HCT116 (cell line): ENCODE measurements around the gene COX8A. TPM values are rescaled to one million over a fixed set of nuclear protein-coding genes. Genes with fewer than 3 reads are reported as not detected.

Experiments used
- ATAC-seq: fragments of 200-7000 bp; cut with Tn5 transposase; 2 replicates; pipeline ENCODE4 v1.9.1; 2020; ENCODE audit warnings: mild to moderate bottlenecking, moderate library complexity
- BruUV-seq: library from RNA; stranded (reverse); fragments of 400-500 nt; replicated peaks from 2 replicates; lab custom pipeline; 2021; lab: Mats Ljungman, UMichigan
- CTCF ChIA-PET: fragments of 300-600 bp; sonication (Branson Sonifier 250); formaldehyde crosslinking; loops from one replicate; lab custom pipeline; 2021; ENCODE audit warnings: antibody characterized with exemption; lab: Charles Lee
- POLR2A ChIA-PET: fragments of 300-600, 350-600 bp; sonication (Branson Sonifier 250); formaldehyde crosslinking; loops from one replicate; lab custom pipeline; 2021; ENCODE audit warnings: antibody characterized with exemption; lab: Charles Lee
- RAD21 ChIA-PET, 2 experiments: fragments of 300-600 bp; sonication (Branson Sonifier 250); formaldehyde crosslinking; loops; one replicate each; lab custom pipeline; 2023; ENCODE audit warnings: low total read pairs in 2 of 2; ENCODE audit not compliant: uncharacterized antibody in 2 of 2, unreplicated experiment in 2 of 2, low non-redundant PET in 1 of 2; lab: Charles Lee
- DNase-seq: peaks from one replicate; pipeline ENCODE4 v3.0.0-alpha.2; 2010; ENCODE audit warnings: low read depth, low spot score
- H2AFZ ChIP-seq: fragments of 200-600 bp; shearing (Covaris generic), sonication (generic); 2 replicates; pipeline ENCODE4 v1.6.1; 2017; ENCODE audit warnings: low read depth, mixed run types, mixed read lengths, antibody characterized with exemption, low read length; ENCODE audit not compliant: poor library complexity, severe bottlenecking
- H3K27ac ChIP-seq: 2 replicates; pipeline ENCODE4 v1.5.1; 2012; ENCODE audit warnings: low read depth, low read length
- H3K27me3 ChIP-seq: fragments of 200-600 bp; sonication (generic); 2 replicates; pipeline ENCODE4 v1.6.1; 2016; ENCODE audit warnings: mixed run types, low read length, mixed read lengths; ENCODE audit not compliant: insufficient read depth
- H3K36me3 ChIP-seq, 2 experiments: fragments of 200-500 bp in 1 of 2; fragments of 200-600 bp in 1 of 2; sonication (Bioruptor generic) in 1 of 2; sonication (generic) in 1 of 2; 2 replicates each; pipeline versions ENCODE4 v1.5.1 to v1.6.1; 2014 to 2016; ENCODE audit warnings: low read length in 2 of 2, inconsistent platforms in 1 of 2, mixed read lengths in 1 of 2, mixed run types in 1 of 2; ENCODE audit not compliant: insufficient read depth in 2 of 2, control insufficient read depth in 1 of 2
- H3K4me1 ChIP-seq, 2 experiments: fragments of 200-600 bp in 1 of 2; sonication (generic) in 1 of 2; 2 replicates each; pipeline versions ENCODE4 v1.5.1 to v1.6.1; 2012 to 2017; ENCODE audit warnings: low read length in 2 of 2, inconsistent platforms in 1 of 2, mild to moderate bottlenecking in 1 of 2, mixed read lengths in 1 of 2, mixed run types in 1 of 2, moderate library complexity in 1 of 2; ENCODE audit not compliant: insufficient read depth in 2 of 2, control insufficient read depth in 1 of 2
- H3K4me2 ChIP-seq: fragments of 200-600 bp; sonication (generic); 2 replicates; pipeline ENCODE4 v1.6.1; 2017; ENCODE audit warnings: mixed run types, low read length, mixed read lengths
- H3K4me3 ChIP-seq, 2 experiments: fragments of 200-600 bp in 1 of 2; sonication (generic) in 1 of 2; replicated peaks in 1 of 2; 2 replicates each; pipeline ENCODE4 v1.5.1; 2011 to 2016; ENCODE audit warnings: low read length in 2 of 2, control low read depth in 1 of 2, low read depth in 1 of 2, mild to moderate bottlenecking in 1 of 2, mixed read lengths in 1 of 2, mixed run types in 1 of 2
- H3K79me2 ChIP-seq: fragments of 200-600 bp; sonication (generic); 2 replicates; pipeline ENCODE4 v1.6.1; 2017; ENCODE audit warnings: mild to moderate bottlenecking, mixed run types, low read length, moderate library complexity, mixed read lengths; ENCODE audit not compliant: insufficient read depth
- H3K9ac ChIP-seq: fragments of 200-600 bp; sonication (generic); 2 replicates; pipeline ENCODE4 v1.6.1; 2016; ENCODE audit warnings: low read length, mixed read lengths
- H3K9me2 ChIP-seq: fragments of 200-600 bp; sonication (generic), shearing (Covaris generic); 2 replicates; pipeline ENCODE4 v1.6.1; 2017; ENCODE audit warnings: mixed run types, mild to moderate bottlenecking, moderate library complexity; ENCODE audit not compliant: insufficient read depth
- H3K9me3 ChIP-seq, 2 experiments: fragments of 200-500 bp in 1 of 2; fragments of 200-600 bp in 1 of 2; sonication (Bioruptor generic) in 1 of 2; sonication (generic) in 1 of 2; 2 replicates each; pipeline ENCODE4 v1.6.1; 2014 to 2017; ENCODE audit warnings: low read length in 2 of 2, mixed read lengths in 2 of 2, inconsistent platforms in 1 of 2, low read depth in 1 of 2, mild to moderate bottlenecking in 1 of 2, mixed run types in 1 of 2, moderate library complexity in 1 of 2; ENCODE audit not compliant: control insufficient read depth in 1 of 2, insufficient read depth in 1 of 2
- H4K20me1 ChIP-seq: fragments of 200-600 bp; sonication (generic), shearing (Covaris generic); 2 replicates; pipeline ENCODE4 v1.6.1; 2017; ENCODE audit warnings: mixed run types, mild to moderate bottlenecking, moderate library complexity; ENCODE audit not compliant: insufficient read depth
- CBX3 ChIP-seq: IDR thresholded peaks from 2 replicates; pipeline ENCODE4 v1.6.1; 2012; ENCODE audit warnings: low read depth
- CEBPB ChIP-seq: IDR thresholded peaks from 2 replicates; pipeline ENCODE4 v1.6.1; 2012; ENCODE audit warnings: low read depth
- EGR1 ChIP-seq: IDR thresholded peaks from 2 replicates; pipeline ENCODE4 v1.6.1; 2012; ENCODE audit warnings: low read depth
- ELF1 ChIP-seq: IDR thresholded peaks from 2 replicates; pipeline ENCODE4 v1.6.1; 2012; ENCODE audit warnings: low read depth, borderline replicate concordance
- EZH2 ChIP-seq: fragments of 200-600 bp; sonication (generic); IDR thresholded peaks from 2 replicates; pipeline ENCODE4 v1.6.1; 2017; ENCODE audit warnings: antibody characterized with exemption, mixed run types
- FOSL1 ChIP-seq: IDR thresholded peaks from 2 replicates; pipeline ENCODE4 v1.6.1; 2012; ENCODE audit warnings: low read depth
- POLR2A ChIP-seq: IDR thresholded peaks from 2 replicates; pipeline ENCODE4 v1.7.0; 2011; ENCODE audit warnings: borderline replicate concordance; ENCODE audit not compliant: insufficient read depth, insufficient read length; ENCODE audit errors: extremely low read depth
- POLR2AphosphoS5 ChIP-seq: IDR thresholded peaks from 2 replicates; pipeline ENCODE4 v1.6.1; 2011; ENCODE audit warnings: mild to moderate bottlenecking, low read depth, low read length, moderate library complexity
- RAD21 ChIP-seq: IDR thresholded peaks from 2 replicates; pipeline ENCODE4 v1.6.1; 2012; ENCODE audit warnings: low read depth, mild to moderate bottlenecking
- SRF ChIP-seq: IDR thresholded peaks from 2 replicates; pipeline ENCODE4 v1.6.1; 2012; ENCODE audit warnings: low read depth
- TCF7L2 ChIP-seq: IDR thresholded peaks from 2 replicates; pipeline ENCODE4 v1.7.0; 2011; ENCODE audit warnings: borderline replicate concordance, inconsistent platforms; ENCODE audit not compliant: insufficient read depth, insufficient read length; ENCODE audit errors: extremely low read depth
- ZFX ChIP-seq: fragments of 450-650 bp; IDR thresholded peaks from 2 replicates; pipeline ENCODE4 v1.6.1; 2017
- intact Hi-C: fragments of 100-400 bp; cut with micrococcal nuclease; formaldehyde crosslinking; loops from 2 replicates; pipeline ENCODE4 v1.10.0; 2022
- total RNA-seq: library from RNA; stranded (reverse); gene quantifications from one replicate; pipeline ENCODE4 v1.2.1, GENCODE V29; 2021; ENCODE audit not compliant: unreplicated experiment
- TF ChIP-seq, protein P1 (sequence below): IDR thresholded peaks from 2 replicates; pipeline ENCODE4 v1.6.1; 2012; ENCODE audit warnings: low read depth
- TF ChIP-seq, protein P2 (sequence below), 3 experiments: fragments of 200-600 bp in 1 of 3; sonication (generic) in 1 of 3; IDR thresholded peaks in 2 of 3; conservative IDR thresholded peaks in 1 of 3; 2 replicates each; pipeline ENCODE4 v1.5.1; 2012 to 2017; ENCODE audit warnings: low read depth in 2 of 3, low read length in 2 of 3, antibody characterized with exemption in 1 of 3, borderline replicate concordance in 1 of 3, control low read depth in 1 of 3, mild to moderate bottlenecking in 1 of 3, mixed read lengths in 1 of 3, mixed run types in 1 of 3, moderate library complexity in 1 of 3; ENCODE audit not compliant: insufficient read depth in 1 of 3
- TF ChIP-seq, protein P3 (sequence below): IDR thresholded peaks from 2 replicates; pipeline ENCODE4 v1.6.1; 2012
- TF ChIP-seq, protein P4 (sequence below): IDR thresholded peaks from 2 replicates; pipeline ENCODE4 v1.6.1; 2011; ENCODE audit warnings: mild to moderate bottlenecking, low read length, moderate library complexity; ENCODE audit not compliant: insufficient replicate concordance; ENCODE audit errors: extremely low read depth

The COX8A gene
- total RNA-seq, 1 experiment from 2014 or later = 536 TPM

DNA sequence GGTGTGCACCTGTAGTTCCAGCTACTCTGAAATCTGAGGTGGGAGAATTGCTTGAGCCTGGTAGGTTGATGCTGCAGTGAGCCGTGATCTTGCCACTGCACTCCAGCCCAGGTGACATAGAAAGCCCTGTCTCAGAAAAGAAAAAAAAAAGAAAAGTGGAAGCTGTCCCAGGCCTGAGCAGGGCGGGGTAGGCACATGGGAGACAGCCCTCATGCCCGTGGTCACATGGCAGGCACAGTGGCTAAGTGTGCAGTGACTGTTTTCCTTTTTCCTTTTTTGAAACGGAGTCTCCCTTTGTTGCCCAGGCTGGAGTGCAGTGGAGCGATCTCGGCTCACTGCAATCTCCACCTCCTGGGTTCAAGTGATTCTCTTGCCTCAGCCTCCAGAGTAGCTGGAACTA, 19.6 kb downstream of the COX8A start:
- TF ChIP-seq, protein P1, sequence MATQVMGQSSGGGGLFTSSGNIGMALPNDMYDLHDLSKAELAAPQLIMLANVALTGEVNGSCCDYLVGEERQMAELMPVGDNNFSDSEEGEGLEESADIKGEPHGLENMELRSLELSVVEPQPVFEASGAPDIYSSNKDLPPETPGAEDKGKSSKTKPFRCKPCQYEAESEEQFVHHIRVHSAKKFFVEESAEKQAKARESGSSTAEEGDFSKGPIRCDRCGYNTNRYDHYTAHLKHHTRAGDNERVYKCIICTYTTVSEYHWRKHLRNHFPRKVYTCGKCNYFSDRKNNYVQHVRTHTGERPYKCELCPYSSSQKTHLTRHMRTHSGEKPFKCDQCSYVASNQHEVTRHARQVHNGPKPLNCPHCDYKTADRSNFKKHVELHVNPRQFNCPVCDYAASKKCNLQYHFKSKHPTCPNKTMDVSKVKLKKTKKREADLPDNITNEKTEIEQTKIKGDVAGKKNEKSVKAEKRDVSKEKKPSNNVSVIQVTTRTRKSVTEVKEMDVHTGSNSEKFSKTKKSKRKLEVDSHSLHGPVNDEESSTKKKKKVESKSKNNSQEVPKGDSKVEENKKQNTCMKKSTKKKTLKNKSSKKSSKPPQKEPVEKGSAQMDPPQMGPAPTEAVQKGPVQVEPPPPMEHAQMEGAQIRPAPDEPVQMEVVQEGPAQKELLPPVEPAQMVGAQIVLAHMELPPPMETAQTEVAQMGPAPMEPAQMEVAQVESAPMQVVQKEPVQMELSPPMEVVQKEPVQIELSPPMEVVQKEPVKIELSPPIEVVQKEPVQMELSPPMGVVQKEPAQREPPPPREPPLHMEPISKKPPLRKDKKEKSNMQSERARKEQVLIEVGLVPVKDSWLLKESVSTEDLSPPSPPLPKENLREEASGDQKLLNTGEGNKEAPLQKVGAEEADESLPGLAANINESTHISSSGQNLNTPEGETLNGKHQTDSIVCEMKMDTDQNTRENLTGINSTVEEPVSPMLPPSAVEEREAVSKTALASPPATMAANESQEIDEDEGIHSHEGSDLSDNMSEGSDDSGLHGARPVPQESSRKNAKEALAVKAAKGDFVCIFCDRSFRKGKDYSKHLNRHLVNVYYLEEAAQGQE = no peak
- no peak for TF ChIP-seq POLR2AphosphoS5
- no peak for TF ChIP-seq FOSL1
- TF ChIP-seq POLR2A = no peak
- TF ChIP-seq CEBPB = no peak
- TF ChIP-seq CBX3 = no peak
- TF ChIP-seq, protein P2, sequence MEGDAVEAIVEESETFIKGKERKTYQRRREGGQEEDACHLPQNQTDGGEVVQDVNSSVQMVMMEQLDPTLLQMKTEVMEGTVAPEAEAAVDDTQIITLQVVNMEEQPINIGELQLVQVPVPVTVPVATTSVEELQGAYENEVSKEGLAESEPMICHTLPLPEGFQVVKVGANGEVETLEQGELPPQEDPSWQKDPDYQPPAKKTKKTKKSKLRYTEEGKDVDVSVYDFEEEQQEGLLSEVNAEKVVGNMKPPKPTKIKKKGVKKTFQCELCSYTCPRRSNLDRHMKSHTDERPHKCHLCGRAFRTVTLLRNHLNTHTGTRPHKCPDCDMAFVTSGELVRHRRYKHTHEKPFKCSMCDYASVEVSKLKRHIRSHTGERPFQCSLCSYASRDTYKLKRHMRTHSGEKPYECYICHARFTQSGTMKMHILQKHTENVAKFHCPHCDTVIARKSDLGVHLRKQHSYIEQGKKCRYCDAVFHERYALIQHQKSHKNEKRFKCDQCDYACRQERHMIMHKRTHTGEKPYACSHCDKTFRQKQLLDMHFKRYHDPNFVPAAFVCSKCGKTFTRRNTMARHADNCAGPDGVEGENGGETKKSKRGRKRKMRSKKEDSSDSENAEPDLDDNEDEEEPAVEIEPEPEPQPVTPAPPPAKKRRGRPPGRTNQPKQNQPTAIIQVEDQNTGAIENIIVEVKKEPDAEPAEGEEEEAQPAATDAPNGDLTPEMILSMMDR (IDR thresholded peaks at IDR 0.05 in 2 of 3, conservative IDR thresholded peaks at IDR 0.05 in 1 of 3; ENCODE audit: borderline replicate concordance in 1 of 3, insufficient read depth in 1 of 3, low read depth in 2 of 3, low read length in 2 of 3) = no peak
- no peak for TF ChIP-seq EGR1
- no peak for TF ChIP-seq SRF
- no peak for TF ChIP-seq TCF7L2
- TF ChIP-seq, protein P3, sequence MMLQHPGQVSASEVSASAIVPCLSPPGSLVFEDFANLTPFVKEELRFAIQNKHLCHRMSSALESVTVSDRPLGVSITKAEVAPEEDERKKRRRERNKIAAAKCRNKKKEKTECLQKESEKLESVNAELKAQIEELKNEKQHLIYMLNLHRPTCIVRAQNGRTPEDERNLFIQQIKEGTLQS = no peak
- no peak for TF ChIP-seq EZH2
- TF ChIP-seq, protein P4, sequence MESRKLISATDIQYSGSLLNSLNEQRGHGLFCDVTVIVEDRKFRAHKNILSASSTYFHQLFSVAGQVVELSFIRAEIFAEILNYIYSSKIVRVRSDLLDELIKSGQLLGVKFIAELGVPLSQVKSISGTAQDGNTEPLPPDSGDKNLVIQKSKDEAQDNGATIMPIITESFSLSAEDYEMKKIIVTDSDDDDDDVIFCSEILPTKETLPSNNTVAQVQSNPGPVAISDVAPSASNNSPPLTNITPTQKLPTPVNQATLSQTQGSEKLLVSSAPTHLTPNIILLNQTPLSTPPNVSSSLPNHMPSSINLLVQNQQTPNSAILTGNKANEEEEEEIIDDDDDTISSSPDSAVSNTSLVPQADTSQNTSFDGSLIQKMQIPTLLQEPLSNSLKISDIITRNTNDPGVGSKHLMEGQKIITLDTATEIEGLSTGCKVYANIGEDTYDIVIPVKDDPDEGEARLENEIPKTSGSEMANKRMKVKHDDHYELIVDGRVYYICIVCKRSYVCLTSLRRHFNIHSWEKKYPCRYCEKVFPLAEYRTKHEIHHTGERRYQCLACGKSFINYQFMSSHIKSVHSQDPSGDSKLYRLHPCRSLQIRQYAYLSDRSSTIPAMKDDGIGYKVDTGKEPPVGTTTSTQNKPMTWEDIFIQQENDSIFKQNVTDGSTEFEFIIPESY = no peak
- TF ChIP-seq ELF1 = no peak
- TF ChIP-seq RAD21 = no peak
- no peak for TF ChIP-seq ZFX
- TF ChIP-seq, all 23 proteins: peak for 0
- POLR2A ChIA-PET = no interaction called here
- BruUV-seq = no TSS peak
- Histone ChIP-seq H3K9me2 (no peaks in the 10 kb centered on the region), H3K9ac (no peak overlapping the region), H3K36me3 (peaks cover 10 to 38% of the 10 kb centered on the region in 2 experiments), H3K9me3 (no peaks in the 10 kb centered on the region), H3K4me2 (no peak overlapping the region), H3K27me3 (no peaks in the 10 kb centered on the region), H4K20me1 (no peaks in the 10 kb centered on the region), H3K79me2 (peaks cover 21% of the 10 kb centered on the region; the same call in 1 of the 2 replicates), H2AFZ (no peak overlapping the region), H3K4me3 (no peak overlapping the region), H3K4me1 (peaks cover 0 to 4% of the 10 kb centered on the region in 2 experiments; a peak in 1 of 4 replicates), H3K27ac (no peak overlapping the region)
- intact Hi-C loops = no loop called here
- RAD21 ChIA-PET = no interaction called here
- CTCF ChIA-PET = no interaction called here
- no peak for DNase-seq
- no peak for ATAC-seq
